B cell (primary cell): ENCODE results near the gene PROC. TPM values are rescaled to one million over a fixed set of nuclear protein-coding genes. Genes with fewer than 3 reads are reported as not detected.

Experiments
- ATAC-seq: fragments of 200-7000 bp; cut with Tn5 transposase; one replicate; pipeline ENCODE4 v1.10.0; 2021; ENCODE audit warnings: low read depth, mild to moderate bottlenecking, moderate number of reproducible peaks, moderate library complexity
- CTCF ChIA-PET: fragments of 350-600 bp; sonication (Branson Sonifier 250); formaldehyde crosslinking; loops from one replicate; lab custom pipeline; 2021; ENCODE audit warnings: antibody characterized with exemption, inconsistent platforms; lab: Charles Lee
- POLR2A ChIA-PET: fragments of 350-600 bp; sonication (Branson Sonifier 250); formaldehyde crosslinking; loops from one replicate; lab custom pipeline; 2021; ENCODE audit warnings: antibody characterized with exemption; lab: Charles Lee
- DNase-seq: peaks from one replicate; pipeline ENCODE4 v3.0.0; 2013
- H2AFZ ChIP-seq: 2 replicates; pipeline ENCODE4 v1.6.1; 2012; ENCODE audit warnings: mild to moderate bottlenecking, low read depth, low read length; ENCODE audit not compliant: insufficient read depth, poor library complexity, severe bottlenecking
- H3K27ac ChIP-seq, 2 donors: 1 replicate in 1 of 2; 2 replicates in 1 of 2; pipeline ENCODE4 v1.5.1; 2012 to 2013; ENCODE audit warnings: low read length in 2 of 2, mild to moderate bottlenecking in 2 of 2, moderate library complexity in 1 of 2
- H3K27me3 ChIP-seq, 4 experiments: fragments of 200-600 bp in 1 of 4; sonication (generic) in 1 of 4; replicated peaks in 1 of 4; 1 replicate in 2 of 4; 2 replicates in 2 of 4; pipeline versions ENCODE4 v1.6.1 to v1.7.0; 2013 to 2016; ENCODE audit warnings: low read length in 3 of 4, mild to moderate bottlenecking in 2 of 4, mixed read lengths in 1 of 4, moderate library complexity in 1 of 4; ENCODE audit not compliant: insufficient read depth in 4 of 4, control insufficient read depth in 3 of 4; ENCODE audit errors: control extremely low read depth in 1 of 4
- H3K36me3 ChIP-seq, 2 experiments: replicated peaks in 1 of 2; 1 replicate in 1 of 2; 2 replicates in 1 of 2; pipeline versions ENCODE4 v1.6.1 to v1.7.1; 2013; ENCODE audit warnings: low read length in 1 of 2; ENCODE audit not compliant: insufficient read depth in 2 of 2, control insufficient read depth in 1 of 2; ENCODE audit errors: control extremely low read depth in 1 of 2, extremely low read depth in 1 of 2
- H3K4me1 ChIP-seq, 2 donors: fragments of 200-600 bp in 1 of 2; sonication (generic) in 1 of 2; 1 replicate in 1 of 2; 2 replicates in 1 of 2; pipeline versions ENCODE4 v1.5.1 to v1.6.1; 2013 to 2017; ENCODE audit warnings: low read length in 2 of 2; ENCODE audit not compliant: control insufficient read depth in 2 of 2, insufficient read depth in 2 of 2
- H3K4me2 ChIP-seq: replicated peaks from 2 replicates; pipeline ENCODE3; 2012; ENCODE audit warnings: mild to moderate bottlenecking, low read depth, low read length; ENCODE audit not compliant: poor library complexity, severe bottlenecking
- H3K4me3 ChIP-seq, 5 experiments: fragments of 200-600 bp in 1 of 5; sonication (generic) in 1 of 5; 1 replicate in 3 of 5; 2 replicates in 2 of 5; pipeline versions ENCODE4 v1.5.1 to v1.7.0; 2011 to 2016; ENCODE audit warnings: low read length in 4 of 5, mild to moderate bottlenecking in 4 of 5, low read depth in 2 of 5, control low read depth in 1 of 5, moderate library complexity in 1 of 5; ENCODE audit not compliant: insufficient read depth in 1 of 5; ENCODE audit errors: control extremely low read depth in 1 of 5, extremely low read depth in 1 of 5
- H3K79me2 ChIP-seq: fragments of 200-600 bp; sonication (generic); one replicate; pipeline ENCODE4 v1.6.0; 2016; ENCODE audit warnings: low read length; ENCODE audit not compliant: control insufficient read depth, insufficient read depth
- H3K9ac ChIP-seq: fragments of 200-600 bp; sonication (generic); 2 replicates; pipeline ENCODE4 v1.6.1; 2017; ENCODE audit warnings: mild to moderate bottlenecking, low read length, moderate library complexity
- H3K9me3 ChIP-seq, 3 donors: one replicate each; pipeline versions ENCODE4 v1.6.1 to v1.7.1; 2013; ENCODE audit warnings: low read length in 2 of 3; ENCODE audit not compliant: control insufficient read depth in 2 of 3, insufficient read depth in 1 of 3; ENCODE audit errors: control extremely low read depth in 1 of 3
- H4K20me1 ChIP-seq: 2 replicates; pipeline ENCODE4 v1.6.0; 2012; ENCODE audit warnings: mild to moderate bottlenecking, low read length; ENCODE audit not compliant: insufficient read depth, control insufficient read depth, poor library complexity, severe bottlenecking
- H3K27ac Mint-ChIP-seq: one replicate; pipeline ENCODE4 v1.8.0; 2021; ENCODE audit warnings: mixed read lengths
- H3K27me3 Mint-ChIP-seq: one replicate; pipeline ENCODE4 v1.8.0; 2021; ENCODE audit warnings: mixed read lengths
- H3K4me1 Mint-ChIP-seq: one replicate; pipeline ENCODE4 v1.8.0; 2021; ENCODE audit warnings: mixed read lengths
- H3K4me3 Mint-ChIP-seq: one replicate; pipeline ENCODE4 v1.8.0; 2021; ENCODE audit warnings: mixed read lengths
- H3K9me3 Mint-ChIP-seq: one replicate; pipeline ENCODE4 v1.8.0; 2022; ENCODE audit warnings: mixed read lengths; ENCODE audit not compliant: insufficient read depth
- EZH2 ChIP-seq: IDR thresholded peaks from 2 replicates; pipeline ENCODE4 v1.6.1; 2012; ENCODE audit warnings: borderline replicate concordance, low read depth, mild to moderate bottlenecking, moderate library complexity, low read length; ENCODE audit not compliant: insufficient read depth, poor library complexity, severe bottlenecking
- WGBS: methylation state at CpG from one replicate; pipeline ENCODE4 v1.1.5; 2013; ENCODE audit warnings: missing lambda C conversion rate; ENCODE audit not compliant: insufficient coverage; 5-methylcytosine and 5-hydroxymethylcytosine counted together
- intact Hi-C: fragments of 100-400 bp; cut with micrococcal nuclease; formaldehyde crosslinking; loops from one replicate; pipeline ENCODE4 v1.10.0; 2022
- polyA plus RNA-seq: library from polyadenylated mRNA; depleted of rRNA; stranded (reverse); fragments of >200 nt; gene quantifications from 2 replicates; pipeline ENCODE4 v1.2.3, GENCODE V29; 2012
- small RNA-seq: library from RNA; depleted of rRNA; stranded (forward); fragments of <200 nt; gene quantifications from one replicate; pipeline ENCODE3, GENCODE V24; 2012; ENCODE audit warnings: low replicate concordance, low read depth; ENCODE audit not compliant: insufficient read length
- total RNA-seq, 2 donors: library from RNA; stranded (reverse); fragments of 120-200 nt in 1 of 2; gene quantifications; 1 replicate in 1 of 2; 2 replicates in 1 of 2; pipeline versions ENCODE4 v1.2.3 to v1.2.4, GENCODE V29; 2013 to 2022
- TF ChIP-seq, protein P1 (sequence below): fragments of 200-600 bp; IDR thresholded peaks from one replicate; pipeline ENCODE4 v1.8.0; 2022; ENCODE audit warnings: antibody characterized with exemption, mild to moderate bottlenecking

Gene PROC
- total and polyA plus RNA-seq, 2 donors (not counting 1 experiment from before 2014, with no cell fraction given), result 0.40 TPM; not detected in 1

DNA sequence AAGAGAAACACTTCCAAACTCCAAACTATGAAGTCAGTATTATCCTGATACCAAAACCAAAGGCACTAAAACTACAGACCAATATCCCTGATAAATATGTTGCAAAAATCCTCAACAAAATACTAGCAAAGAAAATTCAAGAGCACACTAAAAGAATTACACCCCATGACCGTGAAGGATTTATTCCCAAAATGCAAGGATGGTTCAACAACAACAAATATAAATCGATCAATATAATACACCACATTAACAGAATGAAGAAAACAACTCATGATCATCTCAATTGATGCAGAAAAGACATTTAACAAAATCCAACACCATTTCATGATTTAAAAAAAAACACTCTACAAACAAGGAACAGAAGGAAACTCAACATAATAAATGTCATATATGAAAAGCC lies 57.6 kb downstream of the PROC start:
- H3K9me3 Mint-ChIP-seq, result peaks cover 4% of the 10 kb centered on the region
- TF ChIP-seq, protein P1, sequence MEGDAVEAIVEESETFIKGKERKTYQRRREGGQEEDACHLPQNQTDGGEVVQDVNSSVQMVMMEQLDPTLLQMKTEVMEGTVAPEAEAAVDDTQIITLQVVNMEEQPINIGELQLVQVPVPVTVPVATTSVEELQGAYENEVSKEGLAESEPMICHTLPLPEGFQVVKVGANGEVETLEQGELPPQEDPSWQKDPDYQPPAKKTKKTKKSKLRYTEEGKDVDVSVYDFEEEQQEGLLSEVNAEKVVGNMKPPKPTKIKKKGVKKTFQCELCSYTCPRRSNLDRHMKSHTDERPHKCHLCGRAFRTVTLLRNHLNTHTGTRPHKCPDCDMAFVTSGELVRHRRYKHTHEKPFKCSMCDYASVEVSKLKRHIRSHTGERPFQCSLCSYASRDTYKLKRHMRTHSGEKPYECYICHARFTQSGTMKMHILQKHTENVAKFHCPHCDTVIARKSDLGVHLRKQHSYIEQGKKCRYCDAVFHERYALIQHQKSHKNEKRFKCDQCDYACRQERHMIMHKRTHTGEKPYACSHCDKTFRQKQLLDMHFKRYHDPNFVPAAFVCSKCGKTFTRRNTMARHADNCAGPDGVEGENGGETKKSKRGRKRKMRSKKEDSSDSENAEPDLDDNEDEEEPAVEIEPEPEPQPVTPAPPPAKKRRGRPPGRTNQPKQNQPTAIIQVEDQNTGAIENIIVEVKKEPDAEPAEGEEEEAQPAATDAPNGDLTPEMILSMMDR, result no peak
- no peak for TF ChIP-seq EZH2
- no peak overlapping the region for H3K4me3 ChIP-seq
- H3K4me2 ChIP-seq, result no peak overlapping the region
- H3K9me3 ChIP-seq, result peaks cover 0 to 6% (median 0%) of the 10 kb centered on the region in 3 donors
- no peak overlapping the region for H2AFZ ChIP-seq
- no peaks in the 10 kb centered on the region for H3K4me1 Mint-ChIP-seq
- no peaks in the 10 kb centered on the region for H3K27me3 ChIP-seq
- ATAC-seq (no peak), DNase-seq (no peak)
- CTCF ChIA-PET, result interaction anchor here (1.7 kb wide), 1 partner anchor 279 kb away, joined by 6 read pairs; no protein-coding TSS in a partner anchor
- no peak overlapping the region for H3K9ac ChIP-seq
- intact Hi-C loops, result no loop called here
- H3K79me2 ChIP-seq, result no peaks in the 10 kb centered on the region
- no peaks in the 10 kb centered on the region for H3K4me1 ChIP-seq
- POLR2A ChIA-PET, result no interaction called here
- no peak overlapping the region for H3K27ac Mint-ChIP-seq
- no peaks in the 10 kb centered on the region for H4K20me1 ChIP-seq
- no peaks in the 10 kb centered on the region for H3K27me3 Mint-ChIP-seq
- H3K4me3 Mint-ChIP-seq, result no peak overlapping the region
- H3K27ac ChIP-seq, result no peak overlapping the region
- WGBS, result 100% methylated on average over 1 of the region's 2 CpGs
- peaks cover under 1 to 10% of the 10 kb centered on the region in 2 experiments for H3K36me3 ChIP-seq

Small RNA genes within 50 kb of the gene (small RNA-seq; reads per million reads assigned to genes)
- gene MIR4783, result not detected
- gene RNU4-48P, result not detected

Other genes with a start within 250 kb of the PROC start
- not detected in 2 replicates for gene CYP27C1, start 198.1 kb upstream of the PROC start, total RNA-seq
- gene CYP27C1, start 198.1 kb upstream of the PROC start, polyA plus RNA-seq, result not detected in 2 replicates
- gene ERCC3, start 124.3 kb upstream of the PROC start, total RNA-seq, result 74.8 and 79.3 TPM in 2 replicates
- gene ERCC3, start 124.3 kb upstream of the PROC start, polyA plus RNA-seq, result 74.4 and 81.6 TPM in 2 replicates
- 112 and 118 TPM in 2 replicates for gene MAP3K2, start 30.5 kb upstream of the PROC start, total RNA-seq
- 9.9 and 18.6 TPM in 2 replicates for gene MAP3K2, start 30.5 kb upstream of the PROC start, polyA plus RNA-seq
- gene IWS1, start 108.1 kb downstream of the PROC start, total RNA-seq, result 45.9 and 49.6 TPM in 2 replicates
- gene IWS1, start 108.1 kb downstream of the PROC start, polyA plus RNA-seq, result 22.5 and 29.3 TPM in 2 replicates
- 2.6 and 5.0 TPM in 2 replicates for gene MYO7B, start 117.3 kb downstream of the PROC start, total RNA-seq
- 3.6 and 68.2 TPM in 2 replicates for gene MYO7B, start 117.3 kb downstream of the PROC start, polyA plus RNA-seq
- gene GPR17, start 227.7 kb downstream of the PROC start, total RNA-seq, result 0.22 TPM in 1 of 2 replicates, not detected in the other
- 0.06 TPM in 1 of 2 replicates, not detected in the other for gene GPR17, start 227.7 kb downstream of the PROC start, polyA plus RNA-seq